IMR-90 (cell line): ENCODE results near the gene TNFRSF21. TPM values are rescaled to one million over a fixed set of nuclear protein-coding genes. Genes with fewer than 3 reads are reported as not detected.

Source experiments
- ATAC-seq: fragments of 200-7000 bp; cut with Tn5 transposase; 2 replicates; pipeline ENCODE4 v1.9.1; 2020; ENCODE audit warnings: low read depth, mild to moderate bottlenecking, moderate library complexity
- BruUV-seq: library from RNA; stranded (reverse); fragments of 400-500 nt; replicated peaks from 2 replicates; lab custom pipeline; 2021; lab: Mats Ljungman, UMichigan
- CTCF ChIA-PET: fragments of 300-600 bp; formaldehyde crosslinking; extraction: SDS; loops from one replicate; lab custom pipeline; 2021; ENCODE audit warnings: antibody characterized with exemption; lab: Yijun Ruan, JAX
- POLR2A ChIA-PET: fragments of 300-600 bp; sonication (Branson Sonifier 250); formaldehyde crosslinking; loops from one replicate; lab custom pipeline; 2022; ENCODE audit warnings: antibody characterized with exemption; ENCODE audit not compliant: unreplicated experiment; lab: Charles Lee
- DNase-seq: peaks from one replicate; pipeline ENCODE4 v3.0.0; 2013
- H2AFZ ChIP-seq: replicated peaks from 2 replicates; pipeline ENCODE3; 2013; ENCODE audit warnings: low read length, mild to moderate bottlenecking; ENCODE audit not compliant: poor library complexity
- H2AK5ac ChIP-seq: 2 replicates; pipeline ENCODE4 v1.6.1; 2013; ENCODE audit warnings: low read depth, low read length, inconsistent platforms
- H2AK9ac ChIP-seq: replicated peaks from 2 replicates; pipeline ENCODE3; 2013; ENCODE audit warnings: mild to moderate bottlenecking, low read depth, low read length, moderate library complexity; ENCODE audit not compliant: poor library complexity
- H2BK120ac ChIP-seq: 2 replicates; pipeline ENCODE4 v1.6.1; 2013; ENCODE audit warnings: low read depth, low read length, inconsistent platforms
- H2BK15ac ChIP-seq: 3 replicates; pipeline ENCODE4 v1.6.1; 2013; ENCODE audit warnings: low read depth, low read length, inconsistent platforms
- H2BK20ac ChIP-seq: 2 replicates; pipeline ENCODE4 v1.6.1; 2013; ENCODE audit warnings: low read depth, mild to moderate bottlenecking, inconsistent platforms, low read length, moderate library complexity
- H2BK5ac ChIP-seq: 2 replicates; pipeline ENCODE4 v1.6.1; 2013; ENCODE audit warnings: mild to moderate bottlenecking, low read depth, low read length, inconsistent platforms; ENCODE audit not compliant: poor library complexity, severe bottlenecking
- H3K14ac ChIP-seq: replicated peaks from 2 replicates; pipeline ENCODE4 v1.6.1; 2013; ENCODE audit warnings: low read depth, low read length, inconsistent platforms
- H3K18ac ChIP-seq: 2 replicates; pipeline ENCODE4 v1.6.1; 2013; ENCODE audit warnings: low read depth, low read length, control low read depth
- H3K23ac ChIP-seq: 2 replicates; pipeline ENCODE4 v1.6.1; 2013; ENCODE audit warnings: low read depth, low read length, inconsistent platforms
- H3K27ac ChIP-seq: 2 replicates; pipeline ENCODE4 v1.5.1; 2013; ENCODE audit warnings: mild to moderate bottlenecking, control low read depth, low read length; ENCODE audit not compliant: insufficient read depth
- H3K27me3 ChIP-seq: 2 replicates; pipeline ENCODE4 v1.6.1; 2013; ENCODE audit warnings: low read length; ENCODE audit not compliant: control insufficient read depth, insufficient read depth
- H3K36me3 ChIP-seq: 2 replicates; pipeline ENCODE4 v1.6.1; 2013; ENCODE audit warnings: low read length, mixed read lengths; ENCODE audit not compliant: control insufficient read depth, insufficient read depth
- H3K4ac ChIP-seq: 2 replicates; pipeline ENCODE4 v1.6.1; 2013; ENCODE audit warnings: low read depth, low read length, inconsistent platforms
- H3K4me1 ChIP-seq: 2 replicates; pipeline ENCODE4 v1.6.1; 2013; ENCODE audit warnings: low read length, mixed read lengths; ENCODE audit not compliant: control insufficient read depth, insufficient read depth
- H3K4me2 ChIP-seq: 2 replicates; pipeline ENCODE4 v1.6.1; 2013; ENCODE audit warnings: low read depth, mild to moderate bottlenecking, control low read depth, low read length, moderate library complexity
- H3K4me3 ChIP-seq: 2 replicates; pipeline ENCODE4 v1.5.1; 2013; ENCODE audit warnings: low read depth, mild to moderate bottlenecking, control low read depth, low read length, moderate library complexity; ENCODE audit not compliant: insufficient read depth
- H3K56ac ChIP-seq: 2 replicates; pipeline ENCODE4 v1.6.1; 2013; ENCODE audit warnings: low read length, inconsistent platforms; ENCODE audit not compliant: insufficient read depth; ENCODE audit errors: extremely low read depth
- H3K79me1 ChIP-seq, 2 experiments: 2 replicates each; pipeline ENCODE4 v1.6.1; 2013; ENCODE audit warnings: low read length in 2 of 2, inconsistent platforms in 1 of 2, low read depth in 1 of 2
- H3K9ac ChIP-seq: 2 replicates; pipeline ENCODE4 v1.6.1; 2013; ENCODE audit warnings: low read depth, low read length, control low read depth
- H3K9me1 ChIP-seq: 2 replicates; pipeline ENCODE4 v1.6.1; 2013; ENCODE audit warnings: low read length, inconsistent platforms; ENCODE audit not compliant: insufficient read depth
- H3K9me3 ChIP-seq: 2 replicates; pipeline ENCODE4 v1.6.1; 2013; ENCODE audit warnings: low read length; ENCODE audit not compliant: control insufficient read depth, insufficient read depth
- H4K20me1 ChIP-seq: 2 replicates; pipeline ENCODE4 v1.6.1; 2013; ENCODE audit warnings: low read length, inconsistent platforms; ENCODE audit not compliant: insufficient read depth
- H4K5ac ChIP-seq: 2 replicates; pipeline ENCODE4 v1.6.1; 2013; ENCODE audit warnings: mild to moderate bottlenecking, low read depth, low read length, control low read depth
- H4K8ac ChIP-seq, 2 experiments: 2 replicates each; pipeline ENCODE4 v1.6.1; 2013; ENCODE audit warnings: low read depth in 2 of 2, low read length in 2 of 2, control low read depth in 1 of 2, inconsistent platforms in 1 of 2
- H4K91ac ChIP-seq: 2 replicates; pipeline ENCODE4 v1.6.1; 2013; ENCODE audit warnings: low read depth, low read length, inconsistent platforms; ENCODE audit not compliant: insufficient read depth
- NFE2L2 ChIP-seq: fragments of 150-350 bp; IDR thresholded peaks from 2 replicates; pipeline ENCODE4 v1.6.1; 2016; ENCODE audit warnings: low read depth, mild to moderate bottlenecking, low read length
- RCOR1 ChIP-seq: IDR thresholded peaks from 2 replicates; pipeline ENCODE4 v1.6.1; 2012; ENCODE audit warnings: mild to moderate bottlenecking, low read length, improper control_type of control experiment; ENCODE audit not compliant: insufficient replicate concordance
- WGBS, 2 experiments: methylation state at CpG; one replicate each; pipeline versions ENCODE4 v1.1.5 to v1.1.7; 2013; ENCODE audit warnings: missing lambda C conversion rate in 2 of 2; ENCODE audit not compliant: insufficient read length in 1 of 2; ENCODE audit errors: extremely low coverage in 2 of 2; 5-methylcytosine and 5-hydroxymethylcytosine counted together
- dilution Hi-C: fragments of 300-500 bp; cut with HindIII; formaldehyde crosslinking; loops from one replicate; pipeline ENCODE4 v1.14.3; 2018; ENCODE audit warnings: low sequenced_read_pairs; ENCODE audit not compliant: unreplicated experiment
- in situ Hi-C: fragments of 300-500 bp; cut with MboI; formaldehyde crosslinking; loops from 3 replicates; pipeline ENCODE4 v1.14.3; 2019; ENCODE audit warnings: low sequenced_read_pairs, inconsistent platforms, mixed read lengths
- intact Hi-C: fragments of 100-400 bp; cut with micrococcal nuclease; formaldehyde crosslinking; loops from 2 replicates; pipeline ENCODE4 v1.10.0; 2022
- polyA plus RNA-seq, 3 experiments: library from polyadenylated mRNA; depleted of rRNA; stranded (reverse); fragments of >200 nt; gene quantifications; 2 replicates each; pipeline ENCODE4 v1.2.3, GENCODE V29; 2012; ENCODE audit warnings: low replicate concordance in 1 of 3
- total RNA-seq: library from RNA; depleted of rRNA; stranded (reverse); fragments of >200 nt; gene quantifications from 2 replicates; pipeline ENCODE4 v1.2.3, GENCODE V29; 2012
- TF ChIP-seq, protein P1 (sequence below): conservative IDR thresholded peaks from 2 replicates; pipeline ENCODE4 v1.5.1; 2012; ENCODE audit warnings: mild to moderate bottlenecking, low read depth, low read length, improper control_type of control experiment

The TNFRSF21 gene
- total and polyA plus RNA-seq, 2 of the 4 experiments (the other 2 are of a cell fraction): 2.9 to 6.9 TPM

DNA sequence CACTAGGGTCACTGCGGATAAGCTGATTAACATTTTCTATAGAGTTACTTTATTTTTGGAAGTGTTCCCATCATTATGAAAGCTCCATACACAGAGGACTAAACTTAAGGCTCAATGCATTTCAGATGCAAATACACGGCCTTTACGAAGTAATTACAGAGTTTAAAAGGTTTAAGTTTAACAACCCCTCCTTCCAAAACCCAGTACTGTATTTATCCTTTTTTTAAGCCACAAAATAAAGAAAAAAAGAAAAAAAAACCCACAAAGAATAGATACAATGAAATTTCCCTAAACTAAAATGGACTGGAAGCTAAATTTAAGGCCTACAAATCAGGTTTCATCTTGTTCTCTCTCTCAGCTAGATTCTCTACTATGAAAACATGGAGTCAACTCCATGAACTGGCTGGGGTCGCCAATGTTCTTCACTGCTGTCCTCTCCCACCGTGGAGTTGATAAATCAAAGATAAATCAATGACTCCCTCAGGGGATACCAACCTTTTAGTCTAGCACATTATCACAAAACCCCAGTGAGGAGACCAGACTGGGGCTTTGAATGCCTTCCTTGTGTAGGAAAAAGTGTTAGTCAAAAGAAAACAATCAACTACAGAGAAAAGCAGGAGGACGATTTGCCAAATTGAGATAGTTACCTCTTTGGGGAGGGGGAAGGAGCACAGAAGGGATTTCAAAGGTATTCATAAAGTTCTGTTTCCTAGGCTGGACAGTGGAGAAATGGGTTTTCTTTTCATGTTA lies 52.5 kb downstream of the TNFRSF21 start:
- Histone ChIP-seq H3K56ac (no peak overlapping the region), H3K27me3 (no peaks in the 10 kb centered on the region), H4K91ac (no peak overlapping the region), H3K36me3 (peaks cover 6% of the 10 kb centered on the region; the same call in 1 of the 2 replicates), H3K4ac (no peak overlapping the region), H3K4me3 (no peak overlapping the region), H2BK15ac (no peak overlapping the region), H4K5ac (no peak overlapping the region), H4K20me1 (no peaks in the 10 kb centered on the region), H4K8ac (no peak overlapping the region), H3K79me1 (peaks cover 0 to 5% of the 10 kb centered on the region in 2 experiments; a peak in 2 of 4 replicates), H3K14ac (no peak overlapping the region), H2AFZ (no peak overlapping the region), H3K27ac (no peak overlapping the region), H2BK20ac (no peak overlapping the region), H3K9me1 (peaks cover 3% of the 10 kb centered on the region; the same call in 1 of the 2 replicates), H2BK120ac (no peak overlapping the region), H3K4me1 (no peaks in the 10 kb centered on the region), H3K9ac (no peak overlapping the region), H3K18ac (no peak overlapping the region), H3K9me3 (no peaks in the 10 kb centered on the region), H3K23ac (no peak overlapping the region), H2AK5ac (no peak overlapping the region), H2BK5ac (no peak overlapping the region), H2AK9ac (no peak overlapping the region), H3K4me2 (no peak overlapping the region)
- no TSS peak for BruUV-seq
- ChIA-PET POLR2A (no interaction called here), CTCF (no interaction called here)
- ATAC-seq: no peak
- WGBS, 2 experiments: no CpG with 5 or more reads among the region's 6 CpGs
- intact Hi-C loops: loop anchor here (5.0 kb wide), 1 partner anchor 50 kb away; the partner anchor contains the start of gene TNFRSF21
- no peak for DNase-seq
- TF ChIP-seq RCOR1: no peak
- TF ChIP-seq, protein P1, sequence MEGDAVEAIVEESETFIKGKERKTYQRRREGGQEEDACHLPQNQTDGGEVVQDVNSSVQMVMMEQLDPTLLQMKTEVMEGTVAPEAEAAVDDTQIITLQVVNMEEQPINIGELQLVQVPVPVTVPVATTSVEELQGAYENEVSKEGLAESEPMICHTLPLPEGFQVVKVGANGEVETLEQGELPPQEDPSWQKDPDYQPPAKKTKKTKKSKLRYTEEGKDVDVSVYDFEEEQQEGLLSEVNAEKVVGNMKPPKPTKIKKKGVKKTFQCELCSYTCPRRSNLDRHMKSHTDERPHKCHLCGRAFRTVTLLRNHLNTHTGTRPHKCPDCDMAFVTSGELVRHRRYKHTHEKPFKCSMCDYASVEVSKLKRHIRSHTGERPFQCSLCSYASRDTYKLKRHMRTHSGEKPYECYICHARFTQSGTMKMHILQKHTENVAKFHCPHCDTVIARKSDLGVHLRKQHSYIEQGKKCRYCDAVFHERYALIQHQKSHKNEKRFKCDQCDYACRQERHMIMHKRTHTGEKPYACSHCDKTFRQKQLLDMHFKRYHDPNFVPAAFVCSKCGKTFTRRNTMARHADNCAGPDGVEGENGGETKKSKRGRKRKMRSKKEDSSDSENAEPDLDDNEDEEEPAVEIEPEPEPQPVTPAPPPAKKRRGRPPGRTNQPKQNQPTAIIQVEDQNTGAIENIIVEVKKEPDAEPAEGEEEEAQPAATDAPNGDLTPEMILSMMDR: no peak
- no peak for TF ChIP-seq NFE2L2
- dilution Hi-C loops: no loop called here
- in situ Hi-C loops: no loop called here
